HUES64 (cell line): ENCODE results near the gene KRT15. TPM values are rescaled to one million over a fixed set of nuclear protein-coding genes. Genes with fewer than 3 reads are reported as not detected.

Source experiments
- H3K27ac ChIP-seq: 2 replicates; pipeline ENCODE4 v1.7.0; 2013; ENCODE audit warnings: low read depth, low read length, inconsistent platforms
- H3K27me3 ChIP-seq: 2 replicates; pipeline ENCODE4 v1.6.1; 2013; ENCODE audit warnings: mild to moderate bottlenecking, low read length; ENCODE audit not compliant: insufficient read depth
- H3K36me3 ChIP-seq: 2 replicates; pipeline ENCODE4 v1.6.1; 2013; ENCODE audit warnings: mild to moderate bottlenecking, low read length; ENCODE audit not compliant: insufficient read depth
- H3K4me1 ChIP-seq: 2 replicates; pipeline ENCODE4 v1.6.1; 2013; ENCODE audit warnings: mild to moderate bottlenecking, low read length, moderate library complexity; ENCODE audit not compliant: insufficient read depth
- H3K4me3 ChIP-seq: 2 replicates; pipeline ENCODE4 v1.5.1; 2013; ENCODE audit warnings: mild to moderate bottlenecking, low read length, moderate library complexity
- H3K9ac ChIP-seq: 2 replicates; pipeline ENCODE4 v1.6.1; 2013; ENCODE audit warnings: mild to moderate bottlenecking, low read depth, low read length
- H3K9me3 ChIP-seq: 2 replicates; pipeline ENCODE4 v1.6.1; 2013; ENCODE audit warnings: low read depth, low read length; ENCODE audit not compliant: insufficient read depth
- WGBS: fragments of 150-250, 120-280 bp; methylation state at CpG from one replicate; pipeline ENCODE4 v1.1.7; 2013; ENCODE audit warnings: missing lambda C conversion rate; 5-methylcytosine and 5-hydroxymethylcytosine counted together
- polyA plus RNA-seq, 2 experiments: library from polyadenylated mRNA; stranded (reverse); fragments of 50-300 nt; gene quantifications; one replicate each; pipeline ENCODE4 v1.2.3, GENCODE V29; 2013

KRT15 gene
- 0.35 TPM for polyA plus RNA-seq (2013, experiment 1 of 2)
- polyA plus RNA-seq (2013, experiment 2 of 2): 0.38 TPM

DNA sequence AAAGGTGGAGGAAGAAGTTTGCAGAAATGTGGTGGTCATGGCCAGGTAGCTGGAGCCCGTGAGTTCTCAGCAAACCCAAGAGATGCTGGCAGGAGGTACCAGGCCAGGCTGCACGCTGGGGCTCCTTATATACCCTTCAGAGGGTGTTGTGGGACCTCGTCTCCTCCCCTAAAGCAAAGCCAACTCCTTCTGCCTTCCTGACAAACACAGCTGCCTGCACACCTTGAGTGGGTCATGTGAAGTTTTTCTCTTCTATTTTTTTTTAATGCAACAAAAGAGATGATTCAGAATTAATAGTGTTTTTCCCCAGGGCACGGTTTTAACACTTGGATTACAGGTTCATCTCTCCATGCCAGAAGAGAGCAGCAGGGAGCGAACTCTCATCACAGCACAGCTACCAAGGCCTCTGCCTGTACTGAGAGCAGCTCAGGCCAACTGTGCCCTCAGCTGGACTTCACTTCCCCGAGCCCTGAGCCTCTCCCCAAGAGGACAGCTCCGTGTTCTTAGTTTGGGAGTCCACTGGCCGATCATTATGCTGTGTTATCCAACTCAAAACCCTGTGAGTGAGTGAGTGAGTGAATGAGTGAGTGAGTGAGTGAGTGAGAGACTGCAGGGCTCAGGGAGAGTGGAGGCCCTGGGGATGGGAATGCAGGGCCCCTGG lies at the start of gene KRT15:
Gene KRT15 (minus strand): TSS at position 102 of the 661 bp plus-strand sequence. CDS start 63 bp downstream, at position 39.
- Histone ChIP-seq H3K4me1 (peaks cover 14% of the 10 kb centered on the region; the same call in 1 of the 2 replicates), H3K9me3 (no peaks in the 10 kb centered on the region), H3K9ac (no peak within 1 kb of the TSS), H3K27ac (no peak within 1 kb of the TSS), H3K36me3 (peaks cover 11% of the 10 kb centered on the region), H3K4me3 (no peak within 1 kb of the TSS), H3K27me3 (no peaks in the 10 kb centered on the region)
- WGBS: 86% methylated on average over 8 of the region's 8 CpGs

DNA sequence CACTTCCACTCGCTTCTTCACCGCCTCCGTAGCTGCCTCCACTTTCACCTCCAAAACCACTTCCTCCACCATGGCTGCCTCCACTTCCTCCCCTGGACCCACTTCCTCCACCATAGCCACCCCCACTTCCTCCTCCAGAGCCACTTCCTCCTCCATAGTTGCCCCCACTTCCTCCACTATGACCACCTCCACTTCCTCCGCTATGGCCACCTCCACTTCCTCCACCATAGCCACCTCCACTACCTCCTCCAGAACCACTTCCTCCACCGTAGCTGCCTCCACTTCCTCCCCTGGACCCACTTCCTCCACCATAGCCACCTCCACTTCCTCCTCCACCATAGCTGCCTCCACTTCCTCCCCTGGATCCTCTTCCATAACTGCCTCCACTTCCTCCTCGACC lies 48.6 kb upstream of the KRT15 start:
- Histone ChIP-seq H3K36me3 (no peaks in the 10 kb centered on the region), H3K9me3 (no peaks in the 10 kb centered on the region), H3K9ac (no peak overlapping the region), H3K27me3 (no peaks in the 10 kb centered on the region), H3K4me1 (peaks cover 4% of the 10 kb centered on the region; the same call in 1 of the 2 replicates), H3K4me3 (no peak overlapping the region), H3K27ac (no peak overlapping the region)
- WGBS: 96% methylated on average over 6 of the region's 6 CpGs

DNA sequence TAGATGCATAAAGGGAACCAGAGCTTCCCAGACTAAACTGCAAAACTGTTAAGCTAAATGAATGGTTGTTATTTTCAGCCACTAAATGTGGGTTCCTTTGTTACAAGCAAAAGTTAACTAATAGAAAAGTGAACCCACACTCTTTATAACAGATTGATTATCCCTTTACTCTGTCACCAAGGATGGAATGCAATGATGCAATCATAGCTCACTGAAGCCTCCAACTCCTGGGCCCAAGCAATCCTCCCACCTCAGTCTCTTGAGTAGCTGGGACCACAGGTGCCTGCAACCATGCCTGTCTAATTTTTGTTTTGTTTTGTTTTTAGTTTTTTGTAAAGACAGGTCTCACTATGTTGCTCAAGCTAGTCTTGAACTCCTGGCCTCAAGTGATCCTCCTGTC lies 46.6 kb upstream of the KRT15 start:
- Histone ChIP-seq H3K4me3 (no peak overlapping the region), H3K27me3 (no peaks in the 10 kb centered on the region), H3K36me3 (no peaks in the 10 kb centered on the region), H3K4me1 (peaks cover 4% of the 10 kb centered on the region; the same call in 1 of the 2 replicates), H3K27ac (no peak overlapping the region), H3K9me3 (no peaks in the 10 kb centered on the region), H3K9ac (no peak overlapping the region)

DNA sequence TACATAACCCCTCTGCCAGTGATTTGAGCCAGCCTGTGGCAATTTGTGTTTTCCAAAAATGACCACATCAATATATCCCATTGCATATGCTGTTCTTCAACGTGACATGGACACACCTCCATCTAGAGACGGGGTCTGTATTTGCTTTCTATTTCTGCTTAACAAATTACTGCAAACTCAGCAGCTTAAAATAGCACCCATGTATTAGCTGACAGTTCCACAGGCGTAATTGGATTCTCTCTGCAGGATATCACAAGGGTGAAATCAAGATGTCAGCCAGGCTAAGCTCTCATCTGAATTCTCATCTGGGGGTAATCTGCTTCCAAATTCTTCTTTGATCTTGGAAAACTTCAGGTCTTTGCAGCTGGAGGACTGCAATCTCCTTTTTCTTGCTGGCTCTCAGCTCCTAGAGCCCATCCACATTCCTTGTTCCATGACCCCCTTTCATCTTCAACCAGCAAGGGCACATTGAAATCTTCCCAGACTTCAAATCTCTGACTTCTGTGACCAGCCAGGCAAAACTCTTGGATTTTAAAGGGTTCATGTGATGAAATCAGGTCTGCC lies 45.0 kb upstream of the KRT15 start:
- no peak overlapping the region for H3K27ac ChIP-seq
- no peaks in the 10 kb centered on the region for H3K36me3 ChIP-seq
- no peaks in the 10 kb centered on the region for H3K27me3 ChIP-seq
- peaks cover 4% of the 10 kb centered on the region; the same call in 1 of the 2 replicates for H3K4me1 ChIP-seq
- H3K9ac ChIP-seq: no peak overlapping the region
- WGBS: 74% methylated on average over 3 of the region's 3 CpGs
- H3K4me3 ChIP-seq: no peak overlapping the region
- no peaks in the 10 kb centered on the region for H3K9me3 ChIP-seq

DNA sequence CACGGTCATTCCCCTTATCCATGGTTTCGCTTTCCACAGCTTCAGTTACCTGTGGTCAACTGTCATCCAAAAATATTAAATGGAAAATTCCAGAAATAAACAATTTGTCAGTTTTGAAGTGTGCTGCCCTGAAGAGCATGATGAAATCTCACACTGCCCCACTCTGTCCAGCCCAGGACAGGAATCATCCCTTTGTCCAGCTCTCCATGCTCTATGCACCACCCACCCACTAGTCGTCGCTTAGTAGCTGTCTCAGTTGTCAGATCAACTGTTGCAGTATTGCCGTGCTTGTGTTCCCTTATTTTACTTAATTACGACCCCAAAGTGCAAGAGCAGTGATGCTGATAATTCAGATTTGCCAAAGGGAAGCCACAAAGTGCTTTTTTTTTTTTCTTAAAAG lies 42.9 kb upstream of the KRT15 start:
- Histone ChIP-seq H3K4me1 (peaks cover 4% of the 10 kb centered on the region; the same call in 1 of the 2 replicates), H3K27ac (no peak overlapping the region)

DNA sequence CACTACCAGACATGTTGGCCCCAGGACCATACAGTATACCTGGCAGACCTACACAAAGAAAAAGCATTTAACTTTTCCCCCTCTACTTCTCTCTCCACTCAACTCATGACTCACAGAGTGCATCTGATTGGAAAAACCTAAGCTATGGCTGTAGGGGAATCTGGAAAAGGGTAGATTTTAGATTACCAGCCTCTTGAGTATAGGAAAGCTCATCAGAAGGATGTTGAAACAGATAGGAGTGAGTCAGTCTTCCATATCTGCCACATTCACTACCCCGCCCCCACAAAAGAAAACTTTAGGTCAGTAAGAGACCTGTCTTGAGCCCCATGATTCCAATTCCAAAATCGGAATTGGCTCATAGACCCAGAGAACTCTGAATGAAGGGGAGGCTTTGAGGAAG lies 40.9 kb upstream of the KRT15 start:
- H3K9ac ChIP-seq: no peak overlapping the region
- H3K9me3 ChIP-seq: no peaks in the 10 kb centered on the region
- H3K4me3 ChIP-seq: no peak overlapping the region
- WGBS: 74% methylated on average over 2 of the region's 2 CpGs
- H3K36me3 ChIP-seq: no peaks in the 10 kb centered on the region
- H3K27me3 ChIP-seq: no peaks in the 10 kb centered on the region
- H3K27ac ChIP-seq: no peak overlapping the region
- peaks cover 4% of the 10 kb centered on the region; the same call in 1 of the 2 replicates for H3K4me1 ChIP-seq

More for the DNA sequence above, 42.9 kb upstream of the KRT15 start:
- Histone ChIP-seq H3K9me3 (no peaks in the 10 kb centered on the region), H3K9ac (no peak overlapping the region), H3K4me3 (no peak overlapping the region), H3K36me3 (no peaks in the 10 kb centered on the region), H3K27me3 (no peaks in the 10 kb centered on the region)
- WGBS: 92% methylated on average over 6 of the region's 6 CpGs

DNA sequence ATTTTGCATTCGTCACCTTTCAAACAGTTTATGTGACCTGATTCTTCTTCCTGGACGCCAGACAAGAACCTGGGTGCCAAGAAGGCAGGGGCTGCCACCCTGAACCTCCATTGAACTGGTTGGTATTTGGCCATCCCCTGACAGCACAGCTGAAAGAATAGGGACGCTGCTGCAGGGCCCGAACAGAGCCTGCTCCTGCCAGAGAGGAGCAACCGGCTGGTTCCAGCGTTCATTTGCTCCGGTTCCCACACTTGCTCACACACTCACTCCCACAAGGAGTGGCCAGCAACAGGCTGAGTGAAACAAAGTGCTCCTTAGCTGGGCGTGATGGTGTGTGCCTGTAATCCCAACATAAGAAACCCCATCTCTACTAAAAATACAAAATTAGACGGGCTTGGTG lies 38.2 kb upstream of the KRT15 start:
- Histone ChIP-seq H3K9ac (no peak overlapping the region), H3K36me3 (no peaks in the 10 kb centered on the region), H3K4me3 (no peak overlapping the region), H3K27me3 (no peaks in the 10 kb centered on the region), H3K9me3 (no peaks in the 10 kb centered on the region), H3K4me1 (peaks cover 4% of the 10 kb centered on the region; the same call in 1 of the 2 replicates), H3K27ac (no peak overlapping the region)
- WGBS: 93% methylated on average over 9 of the region's 9 CpGs

DNA sequence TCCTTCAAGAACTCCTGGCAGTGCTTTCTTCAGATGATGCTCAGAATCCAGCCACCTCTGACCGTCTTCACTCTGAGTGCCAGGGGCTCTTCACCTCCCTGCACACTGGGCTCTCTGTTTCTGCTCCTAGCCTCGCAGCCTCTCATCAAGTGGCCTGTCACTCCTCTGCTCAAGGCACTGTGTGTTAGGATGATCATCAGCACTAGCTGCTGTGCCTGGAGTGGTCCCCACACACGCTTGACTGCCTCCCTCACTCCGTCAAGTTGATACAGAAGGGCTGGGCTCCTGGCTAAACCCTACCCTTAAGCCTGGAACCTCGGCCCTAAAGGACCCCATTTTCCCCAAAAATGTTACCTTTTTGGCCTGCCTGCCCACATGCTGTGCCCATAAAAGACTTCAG lies 37.6 kb upstream of the KRT15 start:
- no peak overlapping the region for H3K9ac ChIP-seq
- no peaks in the 10 kb centered on the region for H3K9me3 ChIP-seq
- H3K27ac ChIP-seq: no peak overlapping the region
- peaks cover 4% of the 10 kb centered on the region; the same call in 1 of the 2 replicates for H3K4me1 ChIP-seq
- H3K4me3 ChIP-seq: no peak overlapping the region
- 85% methylated on average over 5 of the region's 5 CpGs for WGBS
- H3K36me3 ChIP-seq: no peaks in the 10 kb centered on the region
- no peaks in the 10 kb centered on the region for H3K27me3 ChIP-seq

DNA sequence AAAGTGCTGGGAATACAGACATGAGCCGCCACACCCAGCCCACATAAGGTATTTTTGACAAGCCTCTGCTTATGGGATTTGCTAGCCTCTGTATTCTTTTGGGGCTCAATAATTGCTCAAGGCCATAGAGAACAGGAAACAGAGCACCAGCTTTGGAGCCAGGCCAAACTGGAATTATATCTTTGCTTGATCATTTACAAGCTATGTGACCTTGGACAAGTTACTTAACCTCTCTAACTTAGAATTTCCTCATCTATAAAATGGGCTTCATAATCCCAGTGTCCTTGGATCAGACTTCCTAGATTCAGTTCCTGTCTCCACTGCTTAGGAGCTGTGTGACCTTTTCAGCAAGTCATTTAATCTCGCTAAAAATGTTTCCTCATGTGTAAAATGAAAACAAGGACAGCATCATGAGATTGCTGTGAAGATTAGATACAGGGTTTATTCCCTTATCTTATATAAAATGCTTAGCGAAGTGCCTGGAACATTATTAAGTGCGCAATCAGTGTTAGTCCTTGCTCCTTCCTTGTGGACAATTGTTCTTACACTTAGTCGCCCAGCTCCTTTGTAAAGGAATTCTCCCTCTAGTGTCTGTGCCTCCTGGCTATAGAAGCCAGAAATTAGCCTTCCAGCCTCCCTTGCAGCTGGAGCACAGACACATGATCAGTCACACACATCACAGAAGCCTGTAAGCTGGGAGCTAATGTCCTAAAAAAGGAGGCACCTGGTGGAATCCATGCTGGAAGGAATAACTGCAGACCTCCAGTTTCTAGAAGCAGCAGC lies 36.6 kb upstream of the KRT15 start:
- Histone ChIP-seq H3K4me1 (peaks cover 4% of the 10 kb centered on the region; the same call in 1 of the 2 replicates), H3K4me3 (no peak overlapping the region), H3K27ac (no peak overlapping the region), H3K27me3 (no peaks in the 10 kb centered on the region), H3K9ac (no peak overlapping the region), H3K9me3 (no peaks in the 10 kb centered on the region), H3K36me3 (no peaks in the 10 kb centered on the region)
- 94% methylated on average over 5 of the region's 5 CpGs for WGBS

DNA sequence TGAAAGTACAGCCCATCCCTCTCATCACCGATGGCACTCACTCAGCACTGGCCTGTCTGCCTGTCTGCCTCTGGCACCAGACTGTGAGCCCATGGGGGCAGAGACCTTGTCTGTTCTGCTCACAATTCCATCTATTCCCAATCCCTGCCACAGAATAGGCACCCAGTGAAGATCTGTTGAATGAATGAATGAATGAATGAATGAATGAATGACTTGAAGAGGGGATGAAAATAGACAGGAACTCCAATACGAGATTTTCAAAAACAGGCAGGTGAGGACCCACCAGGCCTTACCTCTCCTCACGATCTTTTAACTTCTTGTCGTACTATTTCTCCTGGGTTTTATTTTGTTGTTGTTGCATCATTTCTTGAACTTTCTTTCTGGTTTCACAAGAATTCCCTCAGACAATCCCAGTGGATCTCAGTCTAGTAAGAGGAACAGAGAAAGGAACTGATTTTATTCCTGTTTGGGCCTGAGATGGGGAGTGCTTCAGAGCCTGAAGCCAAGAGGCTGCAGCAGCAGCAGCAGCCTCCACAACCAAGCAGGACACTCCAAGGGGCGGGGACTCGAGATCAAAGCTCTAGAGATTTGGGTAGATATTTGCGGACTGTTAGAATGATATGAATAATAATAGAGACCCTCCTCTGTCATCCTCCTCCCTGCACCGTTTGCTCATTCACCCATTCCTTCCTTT lies 35.4 kb upstream of the KRT15 start:
- Histone ChIP-seq H3K4me1 (peaks cover 4% of the 10 kb centered on the region; the same call in 1 of the 2 replicates), H3K9me3 (no peaks in the 10 kb centered on the region), H3K36me3 (no peaks in the 10 kb centered on the region), H3K27me3 (no peaks in the 10 kb centered on the region), H3K9ac (no peak overlapping the region), H3K27ac (no peak overlapping the region), H3K4me3 (no peak overlapping the region)
- 74% methylated on average over 6 of the region's 8 CpGs for WGBS
